GM19438 (cell line): ENCODE results near the gene TIPARP.
"Not testable (repeated sequence)": the region's sequence is repeated elsewhere in the genome, so short reads cannot be mapped to it uniquely, and the experiment has no call there.

Source experiments
- ATAC-seq: cut with Tn5 transposase; IDR thresholded peaks from one replicate; pipeline ENCODE4 v1.9.1; 2021; ENCODE audit warnings: low read depth; ENCODE audit not compliant: unreplicated experiment

Gene TIPARP

GRCh38 chr3:156707588-156707987 lies 33.2 kb downstream of the TIPARP start:
- no peak for ATAC-seq

DNA sequence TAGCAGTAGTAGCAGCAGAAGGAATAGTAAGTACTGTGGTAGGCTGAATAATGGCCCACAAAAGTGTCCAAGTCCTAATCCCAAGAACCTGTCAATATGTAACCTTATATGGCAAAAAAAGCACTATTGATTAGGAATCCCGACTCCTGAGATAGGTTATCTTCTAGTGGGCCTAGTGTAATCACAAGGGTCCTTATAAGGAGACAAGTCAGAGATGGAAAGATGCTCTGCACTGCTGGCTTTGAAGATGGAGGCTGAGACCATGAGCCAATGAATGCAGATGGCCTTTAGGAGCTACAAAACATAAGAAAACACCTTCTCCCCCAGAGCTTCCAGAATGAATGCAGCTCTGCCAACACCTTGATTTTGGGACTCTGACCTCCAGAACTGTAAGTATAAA lies 36.0 kb downstream of the TIPARP start:
- no peak for ATAC-seq

DNA sequence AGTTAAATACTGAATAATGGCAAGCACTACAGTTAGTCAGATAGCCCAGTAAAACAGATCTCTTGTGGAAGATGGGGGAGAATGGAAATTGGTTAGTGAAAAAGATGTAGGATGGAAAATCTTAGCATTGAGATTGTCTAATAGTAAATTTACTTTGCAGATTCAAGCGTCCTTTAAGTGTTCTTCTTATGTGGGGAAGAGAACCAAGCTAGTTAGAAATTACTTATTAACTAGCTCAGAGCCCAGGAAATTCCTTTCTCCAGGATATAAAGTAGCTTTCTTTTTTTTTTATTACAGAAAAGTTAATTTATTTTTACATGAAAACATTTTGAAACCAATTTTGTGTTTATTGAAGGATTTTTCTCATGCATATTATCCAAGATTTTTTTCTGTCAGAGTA lies 36.7 kb downstream of the TIPARP start:
- ATAC-seq = no peak

DNA sequence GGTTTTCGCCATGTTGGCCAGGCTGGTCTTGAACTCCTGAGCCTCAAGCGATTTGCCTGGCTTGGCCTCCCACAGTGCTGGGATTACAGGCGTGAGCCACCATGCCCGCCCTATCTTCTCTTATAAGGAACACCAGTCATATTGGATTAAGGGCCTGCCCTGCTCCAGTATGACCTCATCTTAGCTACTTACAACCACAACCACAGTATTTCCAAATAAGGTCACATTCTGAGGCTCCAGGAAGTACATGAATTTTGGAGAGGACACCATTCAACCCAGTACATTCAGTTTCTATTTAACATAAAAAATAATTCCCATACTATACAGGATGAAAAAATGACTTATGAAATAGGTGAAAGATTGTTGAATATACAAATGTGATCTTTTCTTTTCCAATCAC lies 37.6 kb downstream of the TIPARP start:
- not testable (repeated sequence) for ATAC-seq

DNA sequence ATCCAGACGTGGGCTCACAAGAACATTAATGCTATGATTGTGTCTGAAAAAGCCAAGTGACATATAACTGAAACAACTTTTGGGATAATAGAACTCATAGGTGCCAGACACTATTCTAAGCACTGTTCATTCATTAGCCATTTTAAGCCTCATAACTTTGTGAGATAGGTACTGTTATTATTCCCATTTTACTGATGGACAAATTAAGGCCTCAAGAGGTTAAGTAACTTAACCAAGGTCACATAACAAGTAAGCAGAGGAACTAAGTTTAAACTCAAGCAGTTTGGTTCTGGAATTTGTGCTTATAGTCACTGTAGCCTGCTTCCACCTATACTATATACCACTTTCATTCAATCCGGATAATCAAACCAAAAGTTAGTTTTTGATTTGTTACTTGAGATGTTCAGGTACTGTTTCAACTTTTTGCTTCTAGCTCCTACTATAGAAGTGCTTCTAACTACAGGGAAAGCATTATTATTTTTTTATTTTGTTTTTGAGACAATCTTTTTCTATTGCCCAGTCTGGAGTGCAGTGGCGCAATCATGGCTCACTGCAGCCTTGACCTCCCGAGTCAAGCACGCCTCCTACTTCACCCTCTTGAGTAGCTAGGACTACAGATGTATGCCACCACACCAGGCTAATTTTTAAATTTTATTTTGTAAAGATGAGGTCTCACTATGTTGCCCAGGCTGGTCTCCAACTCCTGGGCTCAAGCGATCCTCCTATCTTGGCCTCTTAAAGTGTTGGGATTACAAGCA lies 41.9 kb downstream of the TIPARP start:
- no peak for ATAC-seq

GRCh38 chr3:156718622-156719306 lies 44.4 kb downstream of the TIPARP start:
- ATAC-seq = no peak

- ATAC-seq = no peak
Measured at GRCh38 chr3:156720826-156721225, 46.4 kb downstream of the TIPARP start.

GRCh38 chr3:156721687-156722618 lies 47.6 kb downstream of the TIPARP start:
- ATAC-seq = no peak

DNA sequence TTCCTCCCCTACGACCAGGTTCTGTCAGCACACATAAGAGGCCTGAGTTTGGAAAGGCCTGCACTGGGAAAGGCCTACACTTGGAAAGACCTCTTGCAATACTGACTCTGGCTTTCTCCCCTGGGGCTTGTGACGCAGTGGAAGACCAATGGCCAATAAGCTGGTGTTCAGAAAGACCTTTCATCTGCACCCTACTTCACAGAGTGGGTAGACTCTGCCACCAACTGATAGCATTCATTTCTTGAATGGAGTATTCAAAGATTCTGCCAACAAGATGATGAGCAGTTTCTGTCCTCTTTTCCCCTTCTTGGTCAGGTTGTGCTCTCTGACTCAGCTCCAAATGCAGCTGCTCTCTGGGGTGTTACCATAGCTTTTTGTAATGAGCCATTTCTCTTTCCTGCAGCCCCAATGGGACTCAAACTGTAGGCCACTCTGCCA lies 48.8 kb downstream of the TIPARP start:
- ATAC-seq = no peak

- no peak for ATAC-seq
Measured at GRCh38 chr3:156725682-156726081, 51.3 kb downstream of the TIPARP start.

DNA sequence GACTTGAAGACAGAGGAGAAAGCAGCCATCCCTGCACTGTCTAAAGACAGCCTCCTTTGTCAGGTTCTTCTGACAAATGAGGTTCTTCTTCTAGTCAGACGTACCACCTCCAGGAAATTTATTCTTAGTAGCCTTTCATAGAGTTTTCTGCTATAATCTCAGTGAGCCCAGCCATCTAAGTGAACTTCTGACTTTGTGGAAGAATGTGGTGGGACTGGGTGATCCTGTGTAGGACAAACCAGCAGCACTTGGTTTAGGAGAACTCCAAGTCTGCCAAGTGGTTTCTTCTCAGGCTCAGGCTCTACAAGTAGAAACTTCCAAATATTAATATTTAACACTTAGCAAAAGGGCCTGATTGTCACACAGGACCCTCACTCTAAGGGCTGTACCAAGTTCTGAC lies 52.1 kb downstream of the TIPARP start:
- ATAC-seq = no peak

GRCh38 chr3:156727519-156728205 lies 53.3 kb downstream of the TIPARP start:
- ATAC-seq = peak; percentile 85

- no peak for ATAC-seq
Measured at GRCh38 chr3:156728267-156728985, 54.0 kb downstream of the TIPARP start.

DNA sequence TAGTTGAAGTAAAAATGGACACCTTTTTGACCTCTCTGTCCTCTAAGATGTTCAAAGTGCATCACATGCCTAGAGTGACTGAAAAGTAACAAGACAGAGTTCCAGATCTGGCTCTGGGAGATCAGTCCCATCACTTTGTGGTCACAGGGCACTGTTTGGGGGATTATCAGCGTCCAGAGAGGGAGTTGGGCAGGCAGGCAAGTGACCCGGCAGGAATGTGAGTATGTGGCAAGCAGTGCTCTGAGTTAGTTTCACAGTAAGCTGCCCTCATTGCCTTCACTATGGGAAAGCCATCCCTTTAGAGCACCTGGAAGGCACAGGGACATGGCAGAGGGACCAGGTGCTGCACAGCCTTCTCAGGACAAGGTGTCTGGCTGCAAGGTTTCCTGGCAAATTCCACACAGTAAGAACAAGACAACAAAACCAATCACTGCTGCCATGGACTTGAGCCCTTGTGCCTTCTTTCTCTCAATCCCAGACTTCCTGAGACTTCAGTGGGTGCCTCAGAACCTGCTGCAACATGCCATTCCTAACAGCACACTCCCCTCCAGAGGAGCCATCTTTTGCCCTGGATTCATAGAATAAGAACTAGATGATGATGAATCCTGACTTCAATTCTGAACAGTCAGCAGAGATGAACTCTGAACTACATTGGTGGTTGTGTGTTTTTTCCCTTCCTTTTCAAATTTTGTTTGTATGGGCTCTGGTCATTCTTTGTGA lies 55.2 kb downstream of the TIPARP start:
- ATAC-seq = no peak

- no peak for ATAC-seq
Measured at GRCh38 chr3:156731813-156732212, 57.4 kb downstream of the TIPARP start.

DNA sequence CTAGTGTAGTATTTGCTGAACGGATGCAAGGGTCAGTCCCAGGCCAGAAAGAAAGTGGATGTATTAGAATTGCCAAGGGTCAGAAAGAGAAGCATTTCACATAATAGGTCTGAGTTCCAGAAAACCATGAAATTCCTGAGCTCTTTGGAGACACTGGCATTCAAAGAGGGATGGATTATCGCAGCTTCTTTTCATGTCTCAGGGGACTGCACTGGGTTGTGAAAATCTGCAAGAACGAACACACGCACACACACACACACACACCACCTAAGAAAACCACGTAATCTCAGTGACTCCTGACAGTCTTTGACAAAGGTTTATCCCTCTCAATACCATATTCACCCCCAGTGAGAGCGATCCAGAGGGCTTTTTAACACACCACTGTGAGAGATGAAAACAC lies 57.9 kb downstream of the TIPARP start:
- ATAC-seq = no peak

GRCh38 chr3:156732715-156733421 lies 58.5 kb downstream of the TIPARP start:
- ATAC-seq = no peak

DNA sequence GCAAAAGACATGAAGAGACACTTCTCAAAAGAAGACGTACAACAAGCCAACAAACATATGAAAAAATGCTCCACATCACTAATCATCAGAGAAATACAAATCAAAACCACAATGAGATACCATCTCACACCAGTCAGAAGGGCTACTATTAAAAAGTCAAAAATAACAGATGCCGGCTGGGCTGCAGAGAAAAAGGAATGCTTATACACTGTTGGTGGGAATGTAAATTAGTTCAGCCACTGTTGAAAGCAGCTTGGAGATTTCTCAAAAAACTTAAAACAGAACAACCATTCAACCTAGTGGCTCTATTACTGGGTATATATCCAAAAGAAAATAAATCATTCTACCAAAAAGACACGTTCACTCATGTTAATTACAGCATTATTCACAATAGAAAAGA lies 60.3 kb downstream of the TIPARP start:
- ATAC-seq = not testable (repeated sequence)

DNA sequence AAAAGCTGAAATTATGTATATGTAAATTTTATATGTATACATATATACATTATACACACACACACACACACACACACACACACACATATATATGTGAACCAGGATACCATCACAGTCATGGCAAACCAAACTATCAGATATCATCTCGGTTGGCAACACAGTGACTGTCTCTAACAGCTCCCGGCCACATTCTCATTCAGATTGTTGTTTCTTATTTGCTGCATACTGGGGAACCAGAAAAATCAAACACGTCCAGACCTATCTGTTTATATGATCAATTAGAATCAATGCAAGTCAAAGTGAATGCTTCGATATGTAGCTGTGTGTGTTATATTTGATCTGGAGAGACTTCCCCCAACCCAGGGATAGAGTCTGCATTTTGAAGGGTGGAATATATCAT lies 61.1 kb downstream of the TIPARP start:
- no peak for ATAC-seq
